Dermis microvascular lymphatic vessel endothelial cell (primary cell): ENCODE data around the gene IPO5. TPM values are rescaled to one million over a fixed set of nuclear protein-coding genes. Genes with fewer than 3 reads are reported as not detected.

ENCODE experiments used
- DNase-seq, 2 donors: peaks; one replicate each; pipeline versions ENCODE4 v3.0.0 to v3.0.0-alpha.2; 2010; ENCODE audit warnings: low read depth in 2 of 2
- total RNA-seq: library from RNA; depleted of rRNA; stranded (reverse); fragments of >200 nt; gene quantifications from 2 replicates; pipeline ENCODE4 v1.2.1, GENCODE V29; 2014

IPO5 gene
- total RNA-seq, 1 donor from 2014 or later, result 150 TPM

DNA sequence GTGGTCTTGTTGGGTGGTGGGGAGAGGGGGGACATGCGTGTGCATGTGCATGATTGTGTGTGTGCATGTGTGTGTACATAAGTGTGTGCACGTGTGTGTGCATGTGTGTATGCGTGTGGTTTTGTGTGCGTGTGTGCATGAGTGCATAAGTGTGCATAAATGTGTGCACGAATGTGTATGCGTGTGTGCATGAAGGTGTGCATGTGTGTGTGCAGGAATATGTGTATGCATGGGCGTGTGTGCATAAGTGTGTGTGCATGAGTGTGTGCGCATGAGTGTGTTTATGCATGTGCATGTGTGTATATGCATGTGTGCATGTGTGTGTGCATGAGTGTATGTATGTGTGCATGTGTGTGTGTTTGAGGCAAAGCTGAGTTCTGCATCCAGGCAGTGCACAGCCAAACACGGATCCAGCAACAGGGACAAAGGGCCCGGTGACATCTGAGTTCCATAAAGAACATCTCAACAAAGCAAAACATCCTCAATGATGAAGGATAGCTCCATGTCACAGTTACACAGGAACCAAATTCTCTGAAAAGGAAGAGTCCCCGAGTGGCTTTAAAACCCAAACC lies 103.5 kb downstream of the IPO5 start:
- no peak for DNase-seq

DNA sequence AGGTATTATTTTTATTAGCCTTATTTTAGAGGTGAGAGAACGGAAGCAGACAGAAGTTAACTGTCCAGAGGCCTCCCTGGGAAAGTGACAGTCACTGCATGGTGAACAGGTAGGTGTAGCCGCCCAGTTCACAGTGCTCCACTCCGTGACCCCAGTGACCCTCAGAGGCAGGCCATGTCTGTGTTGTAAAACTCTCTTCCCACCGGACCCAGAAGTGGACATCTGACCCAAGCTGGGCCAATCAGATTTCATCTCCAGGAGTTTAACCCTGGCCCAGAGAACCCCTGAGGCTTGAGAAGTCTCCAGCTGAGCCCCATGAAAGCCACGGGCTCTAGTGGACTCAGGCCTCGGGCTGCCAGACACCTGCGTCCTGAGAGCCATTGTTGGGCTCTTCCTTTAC lies 105.8 kb downstream of the IPO5 start:
- DNase-seq, result no peak

DNA sequence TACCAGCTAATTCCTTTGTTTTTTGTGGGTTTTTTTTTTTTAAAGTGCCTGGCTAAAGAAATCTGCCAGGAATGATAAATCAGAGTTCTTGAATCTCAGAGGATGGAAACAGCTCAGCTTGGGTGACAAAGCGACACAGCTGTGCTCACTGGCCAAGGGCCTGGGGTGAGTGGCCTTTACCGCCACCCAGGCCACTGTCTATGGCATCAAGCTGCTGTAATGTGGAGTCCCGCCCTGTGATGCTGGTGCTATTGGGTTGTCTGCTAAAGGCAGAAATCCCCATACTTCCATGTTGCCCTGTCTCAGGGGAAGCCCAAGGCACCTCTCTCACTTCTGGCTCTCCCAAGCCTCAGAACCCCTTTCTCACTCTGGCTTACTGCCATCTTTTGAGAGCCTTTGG lies 106.8 kb downstream of the IPO5 start:
- DNase-seq, result no peak

DNA sequence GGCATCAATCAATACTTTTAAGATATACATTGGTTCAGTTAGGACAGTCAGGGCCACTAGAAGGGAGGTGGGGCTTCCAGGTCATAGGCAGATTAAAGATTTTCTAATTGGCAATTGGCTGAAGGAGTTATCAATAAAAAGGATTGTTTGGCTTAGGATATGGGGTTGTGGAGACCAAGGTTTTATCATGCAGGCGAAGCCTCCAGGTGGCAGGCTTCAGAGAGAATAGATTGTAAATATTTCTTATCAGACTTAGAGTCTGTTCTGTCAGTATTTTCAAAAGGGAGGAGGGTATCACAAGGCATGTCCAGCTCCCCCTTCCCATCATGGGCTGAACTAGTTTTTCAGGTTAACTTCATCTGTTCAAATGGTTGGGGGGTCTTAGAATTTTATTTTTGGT lies 112.0 kb downstream of the IPO5 start:
- no peak for DNase-seq

DNA sequence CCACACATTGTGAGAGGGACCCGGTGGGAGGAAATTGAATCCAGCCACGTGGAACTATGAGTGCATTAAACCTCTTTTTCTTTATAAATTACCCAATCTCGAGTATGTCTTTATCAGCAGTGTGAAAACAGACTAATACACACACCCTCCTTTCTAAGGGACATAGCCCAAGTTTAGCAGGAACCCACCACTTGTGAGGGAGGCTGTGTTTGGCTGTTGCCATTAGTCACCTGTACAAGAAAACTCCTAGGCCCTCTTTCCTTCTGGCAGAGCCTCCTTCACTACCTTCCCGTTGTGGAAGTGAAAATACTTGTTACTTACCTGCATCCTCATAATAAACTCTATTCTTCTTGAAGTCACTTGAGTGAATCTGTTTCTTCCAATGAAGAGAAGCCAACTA lies 113.2 kb downstream of the IPO5 start:
- no peak for DNase-seq

DNA sequence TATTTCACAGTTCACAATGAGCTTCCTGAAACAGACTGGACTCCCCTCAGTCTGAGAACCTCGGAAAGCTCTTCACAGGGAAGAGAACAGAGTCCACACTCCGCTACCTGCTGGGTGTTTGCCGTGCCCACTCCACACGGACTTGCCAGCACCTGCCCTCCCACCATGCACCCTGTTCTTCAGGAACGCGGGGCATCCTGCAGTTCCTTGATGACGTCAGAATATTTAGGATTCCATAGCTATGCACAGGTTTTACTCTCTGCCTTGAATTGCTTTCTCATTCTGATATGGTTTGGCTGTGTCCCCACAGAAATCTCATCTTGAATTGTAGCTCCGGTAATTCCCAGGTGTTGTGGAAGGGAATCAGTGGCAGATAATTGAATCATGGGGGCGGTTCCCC lies 115.0 kb downstream of the IPO5 start:
- no peak for DNase-seq

DNA sequence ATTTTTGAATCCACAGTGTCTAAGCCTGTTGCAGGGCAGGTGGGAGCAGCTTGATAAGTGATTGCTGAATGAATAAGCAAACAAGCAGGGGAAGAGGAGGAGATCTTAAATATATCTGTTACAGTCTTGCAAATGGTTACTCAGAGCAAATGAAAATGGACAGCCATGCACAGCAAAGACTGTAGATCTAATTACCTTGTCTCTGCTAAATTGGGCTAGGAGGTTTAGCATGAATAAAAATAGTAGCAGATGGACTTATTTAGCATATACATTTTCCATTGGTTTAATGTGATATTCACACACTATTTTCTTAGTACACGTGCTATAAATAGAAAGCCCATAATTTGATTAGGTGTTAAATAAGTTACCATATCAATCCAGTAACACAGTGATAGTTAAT lies 116.5 kb downstream of the IPO5 start:
- no peak for DNase-seq

DNA sequence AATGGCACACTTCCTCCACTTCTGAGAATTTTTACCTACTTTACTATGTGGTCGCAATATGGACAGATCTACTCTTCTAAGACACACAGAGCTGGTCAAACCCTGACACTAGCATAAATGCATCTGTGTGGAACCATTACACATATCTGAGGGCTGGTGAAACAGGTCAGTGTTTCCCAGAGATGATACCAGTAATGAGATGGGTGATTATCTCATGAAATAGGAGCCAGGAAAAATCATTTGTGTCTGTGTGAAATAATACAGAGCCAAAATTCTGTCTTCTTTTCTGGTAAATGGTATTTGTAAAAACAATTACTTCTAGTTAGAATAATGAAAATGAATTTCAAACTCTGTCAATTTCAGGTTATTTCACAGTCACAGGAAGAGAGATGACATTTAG lies 117.8 kb downstream of the IPO5 start:
- DNase-seq, result no peak

DNA sequence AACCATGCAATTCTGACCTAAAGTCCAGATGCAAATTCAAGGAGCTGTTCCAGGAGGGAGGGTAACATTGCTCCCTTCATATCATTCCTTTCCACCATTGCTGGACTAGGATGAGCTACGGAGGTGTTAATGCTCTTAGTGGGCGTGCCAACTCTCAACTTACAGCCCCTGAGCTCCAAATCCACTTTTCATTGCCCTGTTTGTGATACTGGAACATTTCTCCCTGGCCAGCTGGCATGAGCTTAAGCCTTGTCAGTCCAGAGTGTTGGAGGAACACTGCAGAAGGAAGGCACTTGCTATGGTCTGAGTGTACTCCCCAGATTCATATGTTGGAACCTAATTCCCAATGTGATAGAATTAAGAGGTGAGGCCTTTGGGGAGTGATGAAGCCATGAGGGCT lies 119.0 kb downstream of the IPO5 start:
- no peak for DNase-seq

Other genes with a start within 250 kb of the IPO5 start
- gene FARP1, start 189.4 kb downstream of the IPO5 start, total RNA-seq, result 9.8 and 20.9 TPM in 2 replicates
- not detected in 2 replicates for gene RNF113B, start 223.6 kb downstream of the IPO5 start, total RNA-seq